H1 (cell line): Measurements from ENCODE around the gene SERPINB6.

ENCODE experiments used
- CTCF ChIP-seq, 3 experiments: IDR thresholded peaks; 1 replicate in 2 of 3; 2 replicates in 1 of 3; pipeline versions ENCODE4 v1.5.1 to v1.6.1; 2011; ENCODE audit warnings: low read length in 3 of 3, mild to moderate bottlenecking in 3 of 3, inconsistent platforms in 2 of 3, low read depth in 1 of 3, moderate library complexity in 1 of 3; ENCODE audit not compliant: insufficient read depth in 1 of 3; ENCODE audit errors: control extremely low read depth in 1 of 3
- E2F6 ChIP-seq: IDR thresholded peaks from 2 replicates; pipeline ENCODE4 v1.6.1; 2012; ENCODE audit warnings: inconsistent platforms
- HDAC2 ChIP-seq, 2 experiments: fragments of 300-600 bp in 1 of 2; sonication (generic) in 1 of 2; IDR thresholded peaks; 2 replicates each; pipeline ENCODE4 v1.6.1; 2011 to 2012; ENCODE audit warnings: low read depth in 2 of 2, low read length in 2 of 2, mild to moderate bottlenecking in 2 of 2, moderate library complexity in 2 of 2, borderline replicate concordance in 1 of 2, inconsistent platforms in 1 of 2
- KDM5A ChIP-seq: fragments of 200-600 bp; IDR thresholded peaks from 2 replicates; pipeline ENCODE4 v1.7.1; 2012; ENCODE audit warnings: mild to moderate bottlenecking, low read length, inconsistent platforms, mixed read lengths
- POLR2AphosphoS5 ChIP-seq: IDR thresholded peaks from 2 replicates; pipeline ENCODE4 v1.6.1; 2011; ENCODE audit warnings: low read depth, low read length
- RFX5 ChIP-seq: IDR thresholded peaks from 2 replicates; pipeline ENCODE4 v1.6.1; 2011; ENCODE audit warnings: low read depth, low read length, improper control_type of control experiment, borderline replicate concordance
- RXRA ChIP-seq: IDR thresholded peaks from 2 replicates; pipeline ENCODE4 v1.6.1; 2011; ENCODE audit warnings: low read depth, mild to moderate bottlenecking, low read length, moderate library complexity; ENCODE audit not compliant: insufficient read depth
- SP2 ChIP-seq: IDR thresholded peaks from 2 replicates; pipeline ENCODE4 v1.6.1; 2012; ENCODE audit warnings: mild to moderate bottlenecking, low read length, inconsistent platforms
- TCF12 ChIP-seq: IDR thresholded peaks from 2 replicates; pipeline ENCODE4 v1.6.1; 2011; ENCODE audit warnings: low read depth, mild to moderate bottlenecking, low read length

- no peak for TF ChIP-seq POLR2AphosphoS5
- TF ChIP-seq KDM5A: no peak
- no peak for TF ChIP-seq RXRA
- TF ChIP-seq RFX5: no peak
- no peak for TF ChIP-seq CTCF (IDR thresholded peaks at IDR 0.05; ENCODE audit: control extremely low read depth in 1 of 3, insufficient read depth in 1 of 3, low read depth in 1 of 3, low read length in 3 of 3)
- TF ChIP-seq SP2: no peak
- no peak for TF ChIP-seq HDAC2 (IDR thresholded peaks at IDR 0.05; ENCODE audit: borderline replicate concordance in 1 of 2, low read depth in 2 of 2, low read length in 2 of 2)
- no peak for TF ChIP-seq TCF12
- TF ChIP-seq E2F6: no peak
These were observed 9.9 kb downstream of the SERPINB6 start for GRCh38 chr6:2961506-2961905.
